Panc1 (cell line): ENCODE data around the gene TMEM19. TPM values are rescaled to one million over a fixed set of nuclear protein-coding genes. Genes with fewer than 3 reads are reported as not detected.

Experiments
- ATAC-seq: fragments of 200-7000 bp; cut with Tn5 transposase; 2 replicates; pipeline ENCODE4 v1.9.1; 2020; ENCODE audit warnings: mild to moderate bottlenecking, moderate library complexity
- BruUV-seq: library from RNA; stranded (reverse); fragments of 400-500 nt; replicated peaks from 2 replicates; lab custom pipeline; 2021; lab: Mats Ljungman, UMichigan
- CTCF ChIA-PET: fragments of 300-600 bp; sonication (Branson Sonifier 250); formaldehyde crosslinking; loops from one replicate; lab custom pipeline; 2022; ENCODE audit warnings: antibody characterized with exemption; lab: Charles Lee
- POLR2A ChIA-PET: fragments of 300-600 bp; sonication (Branson Sonifier 250); formaldehyde crosslinking; loops from one replicate; lab custom pipeline; 2022; ENCODE audit warnings: antibody characterized with exemption; lab: Charles Lee
- DNase-seq: peaks from one replicate; pipeline ENCODE4 v3.0.0-alpha.2; 2010; ENCODE audit warnings: low read depth, low spot score
- H3K27ac ChIP-seq: 2 replicates; pipeline ENCODE4 v1.5.1; 2011; ENCODE audit warnings: mild to moderate bottlenecking, low read length, inconsistent platforms
- H3K27me3 ChIP-seq: fragments of 200-500 bp; sonication (Bioruptor generic); 2 replicates; pipeline ENCODE4 v1.6.0; 2014; ENCODE audit warnings: low read length, inconsistent platforms; ENCODE audit not compliant: control insufficient read depth, insufficient read depth
- H3K36me3 ChIP-seq: fragments of 200-500 bp; sonication (Bioruptor generic); 2 replicates; pipeline ENCODE4 v1.5.1; 2014; ENCODE audit warnings: inconsistent platforms, mild to moderate bottlenecking, low read length, moderate library complexity; ENCODE audit not compliant: control insufficient read depth, insufficient read depth
- H3K4me1 ChIP-seq: 2 replicates; pipeline ENCODE4 v1.5.1; 2011; ENCODE audit warnings: inconsistent platforms, mild to moderate bottlenecking, low read length, moderate library complexity; ENCODE audit not compliant: control insufficient read depth, insufficient read depth
- H3K4me3 ChIP-seq, 2 experiments: 2 replicates each; pipeline ENCODE4 v1.5.1; 2011 to 2012; ENCODE audit warnings: low read depth in 2 of 2, low read length in 2 of 2, mild to moderate bottlenecking in 2 of 2, inconsistent platforms in 1 of 2, moderate library complexity in 1 of 2
- H3K9me3 ChIP-seq: fragments of 200-500 bp; sonication (Bioruptor generic); 2 replicates; pipeline ENCODE4 v1.5.1; 2014; ENCODE audit warnings: low read depth, mild to moderate bottlenecking, inconsistent platforms, low read length, moderate library complexity; ENCODE audit not compliant: control insufficient read depth, insufficient read depth
- CTCF ChIP-seq: fragments of 450-650 bp; IDR thresholded peaks from 2 replicates; pipeline ENCODE4 v1.5.1; 2017; ENCODE audit warnings: mild to moderate bottlenecking
- POLR2AphosphoS5 ChIP-seq: IDR thresholded peaks from 2 replicates; pipeline ENCODE4 v1.6.1; 2012; ENCODE audit warnings: mild to moderate bottlenecking, low read depth, low read length, moderate library complexity
- REST ChIP-seq, 2 experiments: IDR thresholded peaks; 2 replicates each; pipeline ENCODE4 v1.6.1; 2011 to 2012; ENCODE audit warnings: low read depth in 2 of 2, control low read depth in 1 of 2, low read length in 1 of 2, mild to moderate bottlenecking in 1 of 2, moderate library complexity in 1 of 2; ENCODE audit not compliant: insufficient read depth in 1 of 2
- SIN3A ChIP-seq: IDR thresholded peaks from 2 replicates; pipeline ENCODE4 v1.6.1; 2012; ENCODE audit warnings: low read depth, mild to moderate bottlenecking, low read length, moderate library complexity, borderline replicate concordance; ENCODE audit not compliant: insufficient read depth
- TCF7L2 ChIP-seq: IDR thresholded peaks from 2 replicates; pipeline ENCODE4 v1.6.1; 2011; ENCODE audit warnings: mild to moderate bottlenecking, low read depth, low read length, inconsistent platforms
- in situ Hi-C: cut with HindIII; loops from 2 replicates; pipeline ENCODE4 v1.10.0; 2016; ENCODE audit warnings: low sequenced_read_pairs, low pct_unique_long_range_greater_than_20kb
- intact Hi-C: fragments of 100-400 bp; cut with micrococcal nuclease; formaldehyde crosslinking; loops from one replicate; pipeline ENCODE4 v1.10.0; 2022; ENCODE audit not compliant: unreplicated experiment
- total RNA-seq: library from RNA; stranded (reverse); gene quantifications from one replicate; pipeline ENCODE4 v1.2.1, GENCODE V29; 2021; ENCODE audit not compliant: unreplicated experiment

The TMEM19 gene
- total RNA-seq, 1 experiment from 2014 or later = 72.8 TPM

GRCh38 chr12:71662849-71663560, 22.9 kb upstream of the TMEM19 start:
- Histone ChIP-seq H3K27me3 (no peaks in the 10 kb centered on the region), H3K4me3 (peak overlapping the region; percentile 97 to 98), H3K36me3 (peaks cover 22% of the 10 kb centered on the region), H3K9me3 (no peaks in the 10 kb centered on the region), H3K27ac (peak overlapping the region; percentile 99), H3K4me1 (peaks cover 15% of the 10 kb centered on the region; the same call in 1 of the 2 replicates)
- ChIA-PET CTCF (interaction anchor here (2.4 kb wide), 1 partner anchor 84 kb away, joined by 12 read pairs; no protein-coding TSS in a partner anchor), POLR2A (interaction anchor here (0.6 to 2.6 kb wide), 2 partner anchors 23 to 266 kb away, joined by 3 to 16 read pairs; partner anchors contain the start of gene TMEM19)
- TF ChIP-seq SIN3A = 0 out of 2 replicates have a peak, but pooled peaks have one; percentile 6
- 0 out of 2 replicates have a peak, but pooled peaks have one; percentile 6 for TF ChIP-seq TCF7L2
- TF ChIP-seq CTCF = no peak
- intact Hi-C loops = no loop called here
- peak; percentile 33 for ATAC-seq
- in situ Hi-C loops = no loop called here
- BruUV-seq = TSS peak; percentile 89
- DNase-seq = no peak

GRCh38 chr12:71663561-71664410, 22.1 kb upstream of the TMEM19 start, which contains the start of the genes THAP2 and ZFC3H1:
THAP2 (plus strand) TSS chr12:71664301; CDS start chr12:71664510, 209 bp downstream.
ZFC3H1 (minus strand) TSS chr12:71663848; CDS start chr12:71663610, 238 bp downstream.
- POLR2A ChIA-PET = interaction anchor here (0.6 to 2.6 kb wide), 2 partner anchors 22 to 267 kb away, joined by 3 to 16 read pairs; partner anchors contain the start of gene TMEM19
- Histone ChIP-seq H3K27ac (peak within 1 kb of the TSS; percentile 99), H3K4me1 (peaks cover 15% of the 10 kb centered on the region; the same call in 1 of the 2 replicates), H3K36me3 (peaks cover 21% of the 10 kb centered on the region), H3K4me3 (peak within 1 kb of the TSS; percentile 97 to 98), H3K27me3 (no peaks in the 10 kb centered on the region), H3K9me3 (no peaks in the 10 kb centered on the region)
- CTCF ChIA-PET = interaction anchor here (2.4 kb wide), 1 partner anchor 83 kb away, joined by 12 read pairs; no protein-coding TSS in a partner anchor
- TF ChIP-seq REST (IDR thresholded peaks at IDR 0.05; ENCODE audit: insufficient read depth in 1 of 2, low read depth in 2 of 2, low read length in 1 of 2) (no peak; a peak in 1 of 4 replicates), POLR2AphosphoS5 (peak; percentile 88), TCF7L2 (peak; percentile 53; the same call in 1 of the 2 replicates), CTCF (peak; percentile 52), SIN3A (peak; percentile 20; the same call in 1 of the 2 replicates)
- peak; percentile 98 for ATAC-seq
- BruUV-seq = no TSS peak
- in situ Hi-C loops = no loop called here
- intact Hi-C loops = no loop called here
- DNase-seq = peak; percentile 94
